Measurements from ENCODE around the gene TLL2. TPM values are rescaled to one million over a fixed set of nuclear protein-coding genes. Genes with fewer than 3 reads are reported as not detected.

The TLL2 gene
- total RNA-seq, 4 donors from 2014 or later: 0.30 to 0.60 TPM; not detected in 2

GRCh38 chr10:96344178-96344577 lies 169.5 kb downstream of the TLL2 start:
- H3K27ac ChIP-seq: no peak overlapping the region
- H3K36me3 ChIP-seq: no peaks in the 10 kb centered on the region
- H3K27me3 ChIP-seq: peaks cover 6% of the 10 kb centered on the region
- no peak overlapping the region for H3K4me3 ChIP-seq
- H3K9me3 ChIP-seq: peaks cover 8% of the 10 kb centered on the region
- TF ChIP-seq EP300 (IDR thresholded peaks at IDR 0.05) (no peak), POLR2AphosphoS5 (IDR thresholded peaks at IDR 0.05) (no peak), CTCF (IDR thresholded peaks at IDR 0.05) (no peak), POLR2A (IDR thresholded peaks at IDR 0.05) (no peak)
- no peak for DNase-seq (ENCODE audit: low spot score in 2 of 2)
- whole genome bisulfite sequencing: 97% methylated on average over 4 of the region's 4 CpGs
- H3K4me1 ChIP-seq: no peaks in the 10 kb centered on the region

- no peak overlapping the region for H3K27ac ChIP-seq
- H3K36me3 ChIP-seq: no peaks in the 10 kb centered on the region
- peaks cover 6% of the 10 kb centered on the region for H3K27me3 ChIP-seq
- DNase-seq (ENCODE audit: low spot score in 2 of 2): no peak
- TF ChIP-seq POLR2AphosphoS5 (IDR thresholded peaks at IDR 0.05): no peak
- no peak for TF ChIP-seq EP300 (IDR thresholded peaks at IDR 0.05)
- TF ChIP-seq CTCF (IDR thresholded peaks at IDR 0.05): no peak
- no peak for TF ChIP-seq POLR2A (IDR thresholded peaks at IDR 0.05)
- H3K9me3 ChIP-seq: peaks cover 8% of the 10 kb centered on the region
- no peak overlapping the region for H3K4me3 ChIP-seq
- no peaks in the 10 kb centered on the region for H3K4me1 ChIP-seq
- 71% methylated on average over 4 of the region's 4 CpGs for WGBS
Observed at GRCh38 chr10:96342402-96342801, 171.3 kb downstream of the TLL2 start.

- Histone ChIP-seq H3K36me3 (no peaks in the 10 kb centered on the region), H3K27me3 (peaks cover 6% of the 10 kb centered on the region), H3K9me3 (peaks cover 8% of the 10 kb centered on the region), H3K4me3 (no peak overlapping the region), H3K4me1 (no peaks in the 10 kb centered on the region), H3K27ac (no peak overlapping the region)
- WGBS: 69% methylated on average over 5 of the region's 5 CpGs
- no peak for DNase-seq (ENCODE audit: low spot score in 2 of 2)
- TF ChIP-seq POLR2A (IDR thresholded peaks at IDR 0.05) (no peak), CTCF (IDR thresholded peaks at IDR 0.05) (no peak), POLR2AphosphoS5 (IDR thresholded peaks at IDR 0.05) (no peak), EP300 (IDR thresholded peaks at IDR 0.05) (no peak)
Observed at GRCh38 chr10:96341219-96342182, 172.2 kb downstream of the TLL2 start.

- DNase-seq (ENCODE audit: low spot score in 2 of 2): no peak
- WGBS: 34% methylated on average over 7 of the region's 7 CpGs
- H3K27me3 ChIP-seq: peaks cover 12% of the 10 kb centered on the region
Observed at GRCh38 chr10:96339956-96340904, 173.5 kb downstream of the TLL2 start.

More at GRCh38 chr10:96339956-96340904, 173.5 kb downstream of the TLL2 start:
- TF ChIP-seq POLR2AphosphoS5 (IDR thresholded peaks at IDR 0.05) (no peak), CTCF (IDR thresholded peaks at IDR 0.05) (peak in 1 of 2 donors; percentile 51), POLR2A (IDR thresholded peaks at IDR 0.05) (no peak), EP300 (IDR thresholded peaks at IDR 0.05) (no peak)
- no peaks in the 10 kb centered on the region for H3K9me3 ChIP-seq
- no peak overlapping the region for H3K27ac ChIP-seq
- H3K36me3 ChIP-seq: no peaks in the 10 kb centered on the region
- no peak overlapping the region for H3K4me3 ChIP-seq
- H3K4me1 ChIP-seq: no peaks in the 10 kb centered on the region
